ENCODE results near the gene IRF4. TPM values are rescaled to one million over a fixed set of nuclear protein-coding genes. Genes with fewer than 3 reads are reported as not detected.
"Not testable (repeated sequence)": the region's sequence is repeated elsewhere in the genome, so short reads cannot be mapped to it uniquely, and the experiment has no call there.

Gene IRF4
- total RNA-seq, 2 donors from 2014 or later, result 0.15 to 1.1 TPM

GRCh38 chr6:370555-370954, 21.0 kb upstream of the IRF4 start:
- no peak overlapping the region for H3K4me3 ChIP-seq
- no peak for TF ChIP-seq CTCF (IDR thresholded peaks at IDR 0.05)
- no peaks in the 10 kb centered on the region for H3K36me3 ChIP-seq
- peaks cover 0 to 5% of the 10 kb centered on the region in 2 donors for H3K27me3 ChIP-seq
- H3K27ac ChIP-seq, result no peak overlapping the region
- no peak for DNase-seq (ENCODE audit: low spot score)
- no peaks in the 10 kb centered on the region for H3K9me3 ChIP-seq
- no peaks in the 10 kb centered on the region for H3K4me1 ChIP-seq

- H3K4me1 ChIP-seq; DNase-seq (ENCODE audit: low spot score); H3K36me3 ChIP-seq; H3K27me3 ChIP-seq; H3K27ac ChIP-seq; H3K4me3 ChIP-seq; H3K9me3 ChIP-seq: not testable (repeated sequence)
These were observed 19.7 kb upstream of the IRF4 start for GRCh38 chr6:371851-372250.

GRCh38 chr6:372336-372911, 19.1 kb upstream of the IRF4 start:
- TF ChIP-seq CTCF (IDR thresholded peaks at IDR 0.05), result no peak
- no peaks in the 10 kb centered on the region for H3K36me3 ChIP-seq
- no peak overlapping the region for H3K4me3 ChIP-seq
- H3K27ac ChIP-seq, result no peak overlapping the region
- no peaks in the 10 kb centered on the region for H3K4me1 ChIP-seq
- peaks cover 0 to 5% of the 10 kb centered on the region in 2 donors for H3K27me3 ChIP-seq
- DNase-seq (ENCODE audit: low spot score), result no peak
- no peaks in the 10 kb centered on the region for H3K9me3 ChIP-seq

GRCh38 chr6:373031-373430, 18.5 kb upstream of the IRF4 start:
- Histone ChIP-seq H3K27me3 (peaks cover 0 to 5% of the 10 kb centered on the region in 2 donors), H3K9me3 (no peaks in the 10 kb centered on the region), H3K4me1 (no peaks in the 10 kb centered on the region), H3K27ac (no peak overlapping the region), H3K4me3 (no peak overlapping the region), H3K36me3 (no peaks in the 10 kb centered on the region)
- no peak for DNase-seq (ENCODE audit: low spot score)
- no peak for TF ChIP-seq CTCF (IDR thresholded peaks at IDR 0.05)

GRCh38 chr6:373773-374724, 17.5 kb upstream of the IRF4 start:
- DNase-seq (ENCODE audit: low spot score), result no peak

More at GRCh38 chr6:373773-374724, 17.5 kb upstream of the IRF4 start:
- Histone ChIP-seq H3K4me1 (no peaks in the 10 kb centered on the region), H3K4me3 (no peak overlapping the region), H3K36me3 (no peaks in the 10 kb centered on the region), H3K27ac (no peak overlapping the region), H3K27me3 (peaks cover 0 to 2% of the 10 kb centered on the region in 2 donors), H3K9me3 (no peaks in the 10 kb centered on the region)
- peak in 1 of 2 donors; percentile 46 for TF ChIP-seq CTCF (IDR thresholded peaks at IDR 0.05)

Data from right atrium auricular region (tissue), 2 donors.